ENCODE measurements around the gene GIPC2.

Gene GIPC2

GRCh38 chr1:78132174-78132947, 86.6 kb downstream of the GIPC2 start:
- no peak overlapping the region for H3K9ac ChIP-seq (ENCODE audit: low read length)
- H3K27me3 ChIP-seq (ENCODE audit: control insufficient read depth in 1 of 2, insufficient read depth in 2 of 2, low read length in 2 of 2) = no peaks in the 10 kb centered on the region
- H3K4me1 ChIP-seq (ENCODE audit: insufficient read depth, low read length) = no peaks in the 10 kb centered on the region
- no peak overlapping the region for H3K4me3 ChIP-seq (ENCODE audit: low read depth in 1 of 2, low read length in 2 of 2)
- no peaks in the 10 kb centered on the region for H3K36me3 ChIP-seq (ENCODE audit: insufficient read depth, low read length)
- no peaks in the 10 kb centered on the region for H3K9me3 ChIP-seq (ENCODE audit: low read length)
- H3K27ac ChIP-seq (ENCODE audit: low read depth, low read length) = no peak overlapping the region

- no peak overlapping the region for H3K27ac ChIP-seq (ENCODE audit: low read depth, low read length)
- no peak overlapping the region for H3K4me3 ChIP-seq (ENCODE audit: low read depth in 1 of 2, low read length in 2 of 2)
- no peaks in the 10 kb centered on the region for H3K36me3 ChIP-seq (ENCODE audit: insufficient read depth, low read length)
- H3K9me3 ChIP-seq (ENCODE audit: low read length) = no peaks in the 10 kb centered on the region
- no peaks in the 10 kb centered on the region for H3K4me1 ChIP-seq (ENCODE audit: insufficient read depth, low read length)
- no peaks in the 10 kb centered on the region for H3K27me3 ChIP-seq (ENCODE audit: control insufficient read depth in 1 of 2, insufficient read depth in 2 of 2, low read length in 2 of 2)
- no peak overlapping the region for H3K9ac ChIP-seq (ENCODE audit: low read length)
Measured at GRCh38 chr1:78132948-78133322, 87.2 kb downstream of the GIPC2 start.

- Histone ChIP-seq H3K4me3 (ENCODE audit: low read depth in 1 of 2, low read length in 2 of 2) (no peak overlapping the region), H3K27ac (ENCODE audit: low read depth, low read length) (no peak overlapping the region), H3K36me3 (ENCODE audit: insufficient read depth, low read length) (no peaks in the 10 kb centered on the region), H3K9ac (ENCODE audit: low read length) (no peak overlapping the region), H3K4me1 (ENCODE audit: insufficient read depth, low read length) (no peaks in the 10 kb centered on the region), H3K27me3 (ENCODE audit: control insufficient read depth in 1 of 2, insufficient read depth in 2 of 2, low read length in 2 of 2) (no peaks in the 10 kb centered on the region), H3K9me3 (ENCODE audit: low read length) (no peaks in the 10 kb centered on the region)
Measured at GRCh38 chr1:78136680-78137079, 90.9 kb downstream of the GIPC2 start.

GRCh38 chr1:78141531-78142231, 95.9 kb downstream of the GIPC2 start:
- Histone ChIP-seq H3K27ac (ENCODE audit: low read depth, low read length) (no peak overlapping the region), H3K9ac (ENCODE audit: low read length) (no peak overlapping the region), H3K36me3 (ENCODE audit: insufficient read depth, low read length) (no peaks in the 10 kb centered on the region), H3K4me3 (ENCODE audit: low read depth in 1 of 2, low read length in 2 of 2) (no peak overlapping the region), H3K9me3 (ENCODE audit: low read length) (no peaks in the 10 kb centered on the region), H3K27me3 (ENCODE audit: control insufficient read depth in 1 of 2, insufficient read depth in 2 of 2, low read length in 2 of 2) (no peaks in the 10 kb centered on the region), H3K4me1 (ENCODE audit: insufficient read depth, low read length) (no peaks in the 10 kb centered on the region)

DNA sequence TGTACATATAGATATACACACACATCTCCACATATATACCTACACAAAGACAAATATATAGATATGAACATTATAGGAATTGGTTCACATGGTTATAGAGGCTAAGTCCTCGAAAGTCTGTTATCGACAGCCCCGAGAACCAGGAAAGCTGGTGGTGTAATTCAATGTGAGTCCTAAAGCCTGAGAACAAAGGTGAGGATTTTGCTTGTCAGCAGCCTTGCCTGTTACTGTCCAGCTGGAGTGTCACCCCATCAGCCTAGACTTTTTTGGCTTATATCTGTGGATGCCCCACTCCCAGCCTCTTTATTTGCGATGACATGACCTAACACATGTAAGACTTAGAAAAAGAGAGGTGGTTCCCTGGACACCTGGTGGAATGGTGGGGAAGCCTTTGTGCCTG, 97.0 kb downstream of the GIPC2 start:
- H3K4me3 ChIP-seq (ENCODE audit: low read depth in 1 of 2, low read length in 2 of 2) = no peak overlapping the region
- H3K27me3 ChIP-seq (ENCODE audit: control insufficient read depth in 1 of 2, insufficient read depth in 2 of 2, low read length in 2 of 2) = no peaks in the 10 kb centered on the region
- H3K27ac ChIP-seq (ENCODE audit: low read depth, low read length) = no peak overlapping the region
- no peaks in the 10 kb centered on the region for H3K4me1 ChIP-seq (ENCODE audit: insufficient read depth, low read length)
- H3K9ac ChIP-seq (ENCODE audit: low read length) = no peak overlapping the region
- H3K9me3 ChIP-seq (ENCODE audit: low read length) = no peaks in the 10 kb centered on the region
- no peaks in the 10 kb centered on the region for H3K36me3 ChIP-seq (ENCODE audit: insufficient read depth, low read length)

DNA sequence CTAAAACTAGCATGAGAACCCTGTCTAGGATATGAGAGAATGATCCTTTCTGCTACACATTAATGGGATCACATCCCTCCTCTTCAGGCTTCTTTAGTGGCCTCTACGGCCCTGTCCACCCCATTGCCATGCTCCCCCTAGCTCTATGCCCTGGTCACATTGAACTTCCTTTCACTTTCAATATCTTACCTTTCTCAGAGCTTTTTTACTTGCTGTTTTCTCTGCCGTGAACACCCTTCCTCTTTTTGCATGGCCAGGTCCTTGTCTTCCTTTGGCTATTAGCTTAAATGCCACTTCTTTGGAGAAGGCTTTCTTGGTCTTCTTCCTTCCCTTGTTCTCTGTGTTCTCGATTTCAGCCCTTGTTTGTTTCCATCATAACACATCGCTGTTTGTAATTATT, 97.4 kb downstream of the GIPC2 start:
- H3K9me3 ChIP-seq (ENCODE audit: low read length) = no peaks in the 10 kb centered on the region
- H3K9ac ChIP-seq (ENCODE audit: low read length) = no peak overlapping the region
- H3K36me3 ChIP-seq (ENCODE audit: insufficient read depth, low read length) = no peaks in the 10 kb centered on the region
- H3K27me3 ChIP-seq (ENCODE audit: control insufficient read depth in 1 of 2, insufficient read depth in 2 of 2, low read length in 2 of 2) = no peaks in the 10 kb centered on the region
- H3K27ac ChIP-seq (ENCODE audit: low read depth, low read length) = no peak overlapping the region
- H3K4me1 ChIP-seq (ENCODE audit: insufficient read depth, low read length) = no peaks in the 10 kb centered on the region
- no peak overlapping the region for H3K4me3 ChIP-seq (ENCODE audit: low read depth in 1 of 2, low read length in 2 of 2)

DNA sequence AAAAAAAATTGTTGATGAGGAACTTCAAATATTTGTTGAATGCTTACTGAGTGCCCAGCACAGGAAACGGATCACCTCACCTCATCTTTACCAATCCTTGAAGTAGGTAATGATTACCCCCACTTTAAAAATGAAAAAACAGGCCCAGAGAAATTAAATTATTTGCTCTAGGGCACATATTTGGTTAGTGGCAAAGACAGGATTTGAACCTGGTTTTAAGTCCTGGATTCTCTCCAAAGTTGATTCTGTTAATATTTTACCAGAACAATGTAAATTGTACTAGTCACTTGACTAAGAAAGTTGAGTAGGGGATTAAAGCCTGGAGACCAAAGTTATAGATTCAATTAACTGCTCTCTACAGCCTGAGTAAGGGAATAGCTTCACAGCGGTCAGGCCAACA, 97.9 kb downstream of the GIPC2 start:
- no peaks in the 10 kb centered on the region for H3K27me3 ChIP-seq (ENCODE audit: control insufficient read depth in 1 of 2, insufficient read depth in 2 of 2, low read length in 2 of 2)
- no peaks in the 10 kb centered on the region for H3K9me3 ChIP-seq (ENCODE audit: low read length)
- no peaks in the 10 kb centered on the region for H3K36me3 ChIP-seq (ENCODE audit: insufficient read depth, low read length)
- no peaks in the 10 kb centered on the region for H3K4me1 ChIP-seq (ENCODE audit: insufficient read depth, low read length)
- H3K27ac ChIP-seq (ENCODE audit: low read depth, low read length) = no peak overlapping the region
- H3K4me3 ChIP-seq (ENCODE audit: low read depth in 1 of 2, low read length in 2 of 2) = no peak overlapping the region
- no peak overlapping the region for H3K9ac ChIP-seq (ENCODE audit: low read length)

- H3K27ac ChIP-seq (ENCODE audit: low read depth, low read length) = no peak overlapping the region
- H3K9me3 ChIP-seq (ENCODE audit: low read length) = no peaks in the 10 kb centered on the region
- no peaks in the 10 kb centered on the region for H3K4me1 ChIP-seq (ENCODE audit: insufficient read depth, low read length)
- no peaks in the 10 kb centered on the region for H3K36me3 ChIP-seq (ENCODE audit: insufficient read depth, low read length)
- no peak overlapping the region for H3K9ac ChIP-seq (ENCODE audit: low read length)
- no peaks in the 10 kb centered on the region for H3K27me3 ChIP-seq (ENCODE audit: control insufficient read depth in 1 of 2, insufficient read depth in 2 of 2, low read length in 2 of 2)
- no peak overlapping the region for H3K4me3 ChIP-seq (ENCODE audit: low read depth in 1 of 2, low read length in 2 of 2)
Measured at GRCh38 chr1:78145105-78145580, 99.4 kb downstream of the GIPC2 start.

- no peak overlapping the region for H3K27ac ChIP-seq (ENCODE audit: low read depth, low read length)
- H3K27me3 ChIP-seq (ENCODE audit: control insufficient read depth in 1 of 2, insufficient read depth in 2 of 2, low read length in 2 of 2) = no peaks in the 10 kb centered on the region
- no peak overlapping the region for H3K9ac ChIP-seq (ENCODE audit: low read length)
- no peaks in the 10 kb centered on the region for H3K4me1 ChIP-seq (ENCODE audit: insufficient read depth, low read length)
- no peaks in the 10 kb centered on the region for H3K36me3 ChIP-seq (ENCODE audit: insufficient read depth, low read length)
- H3K9me3 ChIP-seq (ENCODE audit: low read length) = no peaks in the 10 kb centered on the region
- H3K4me3 ChIP-seq (ENCODE audit: low read depth in 1 of 2, low read length in 2 of 2) = no peak overlapping the region
Measured at GRCh38 chr1:78146205-78146771, 100.5 kb downstream of the GIPC2 start.

GRCh38 chr1:78147031-78147430, 101.3 kb downstream of the GIPC2 start:
- H3K27me3 ChIP-seq (ENCODE audit: control insufficient read depth in 1 of 2, insufficient read depth in 2 of 2, low read length in 2 of 2) = no peaks in the 10 kb centered on the region
- no peak overlapping the region for H3K27ac ChIP-seq (ENCODE audit: low read depth, low read length)
- H3K9ac ChIP-seq (ENCODE audit: low read length) = no peak overlapping the region
- no peaks in the 10 kb centered on the region for H3K4me1 ChIP-seq (ENCODE audit: insufficient read depth, low read length)
- H3K4me3 ChIP-seq (ENCODE audit: low read depth in 1 of 2, low read length in 2 of 2) = no peak overlapping the region
- H3K9me3 ChIP-seq (ENCODE audit: low read length) = no peaks in the 10 kb centered on the region
- no peaks in the 10 kb centered on the region for H3K36me3 ChIP-seq (ENCODE audit: insufficient read depth, low read length)

DNA sequence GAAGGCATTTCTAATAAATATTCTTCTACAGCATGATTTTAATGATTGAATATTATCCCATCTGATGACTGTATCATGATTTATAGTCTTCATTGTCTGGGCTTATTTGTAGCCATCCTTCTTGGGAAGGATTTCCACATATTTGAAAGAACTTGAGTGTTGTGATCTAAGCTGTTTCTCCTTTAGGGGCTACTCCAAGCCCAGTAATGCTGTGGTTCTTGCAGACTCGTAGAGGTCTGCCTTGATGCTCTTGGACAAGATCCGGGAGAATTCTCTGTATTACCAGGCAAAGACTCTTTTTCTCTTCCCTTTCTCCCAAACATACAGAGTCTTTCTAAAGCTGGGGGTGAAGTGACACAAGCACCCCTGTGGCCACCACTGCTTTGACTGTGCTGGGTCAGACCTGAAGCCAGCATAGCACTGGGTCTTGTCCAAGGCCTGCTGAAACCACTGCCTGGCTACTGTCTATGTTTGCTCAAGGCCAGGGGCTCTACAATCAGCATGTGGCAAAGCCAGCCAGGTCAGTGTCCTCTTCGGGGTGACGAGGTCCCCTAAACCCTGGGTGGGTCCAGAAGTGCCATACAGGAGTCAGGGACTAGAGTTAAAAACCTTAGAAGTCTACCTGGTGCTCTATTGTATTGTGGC, 107.4 kb downstream of the GIPC2 start:
- H3K9me3 ChIP-seq (ENCODE audit: low read length) = no peaks in the 10 kb centered on the region
- no peaks in the 10 kb centered on the region for H3K4me1 ChIP-seq (ENCODE audit: insufficient read depth, low read length)
- H3K27ac ChIP-seq (ENCODE audit: low read depth, low read length) = no peak overlapping the region
- no peaks in the 10 kb centered on the region for H3K36me3 ChIP-seq (ENCODE audit: insufficient read depth, low read length)
- H3K27me3 ChIP-seq (ENCODE audit: control insufficient read depth in 1 of 2, insufficient read depth in 2 of 2, low read length in 2 of 2) = no peaks in the 10 kb centered on the region
- H3K9ac ChIP-seq (ENCODE audit: low read length) = no peak overlapping the region
- no peak overlapping the region for H3K4me3 ChIP-seq (ENCODE audit: low read depth in 1 of 2, low read length in 2 of 2)

All from muscle layer of colon (tissue), 2 donors.